ENCODE data around the gene SDHB.
"Not testable (repeated sequence)": the region's sequence is repeated elsewhere in the genome, so short reads cannot be mapped to it uniquely, and the experiment has no call there.

The SDHB gene

GRCh38 chr1:17075470-17076255, 21.8 kb upstream of the SDHB start:
- peak; percentile 42 for DNase-seq (ENCODE audit: low spot score)

GRCh38 chr1:17071794-17072193, 18.0 kb upstream of the SDHB start:
- no peak for DNase-seq (ENCODE audit: low spot score)

GRCh38 chr1:17070163-17070525, 16.3 kb upstream of the SDHB start:
- DNase-seq (ENCODE audit: low spot score): no peak

- no peak for DNase-seq (ENCODE audit: low spot score)
Observed at GRCh38 chr1:17069452-17070162, 15.8 kb upstream of the SDHB start.

- no peak for DNase-seq (ENCODE audit: low spot score)
Observed at GRCh38 chr1:17068789-17069188, 15.0 kb upstream of the SDHB start.

GRCh38 chr1:17067465-17068240, 13.8 kb upstream of the SDHB start:
- no peak for DNase-seq (ENCODE audit: low spot score)

GRCh38 chr1:17067069-17067426, 13.2 kb upstream of the SDHB start:
- no peak for DNase-seq (ENCODE audit: low spot score)

GRCh38 chr1:17066361-17067068, 12.7 kb upstream of the SDHB start:
- no peak for DNase-seq (ENCODE audit: low spot score)

- DNase-seq (ENCODE audit: low spot score): no peak
Observed at GRCh38 chr1:17065666-17066065, 11.8 kb upstream of the SDHB start.

GRCh38 chr1:17062751-17063150, 8.9 kb upstream of the SDHB start:
- not testable (repeated sequence) for DNase-seq (ENCODE audit: low spot score)

GRCh38 chr1:17061892-17062291, 8.1 kb upstream of the SDHB start:
- no peak for DNase-seq (ENCODE audit: low spot score)

- no peak for DNase-seq (ENCODE audit: low spot score)
Observed at GRCh38 chr1:17061486-17061885, 7.7 kb upstream of the SDHB start.

GRCh38 chr1:17060306-17060749, 6.5 kb upstream of the SDHB start:
- no peak for DNase-seq (ENCODE audit: low spot score)

- peak; percentile 85 for DNase-seq (ENCODE audit: low spot score)
Observed at GRCh38 chr1:17059391-17060305, 5.8 kb upstream of the SDHB start.

- DNase-seq (ENCODE audit: low spot score): no peak
Observed at GRCh38 chr1:17056551-17056950, 2.7 kb upstream of the SDHB start.

- DNase-seq (ENCODE audit: low spot score): no peak
Observed at GRCh38 chr1:17055801-17056200, 2.0 kb upstream of the SDHB start.

- no peak for DNase-seq (ENCODE audit: low spot score)
Observed at GRCh38 chr1:17053086-17053684, 647 bp downstream of the SDHB start.

- DNase-seq (ENCODE audit: low spot score): no peak
Observed at GRCh38 chr1:17052641-17053040, 1.2 kb downstream of the SDHB start.

GRCh38 chr1:17052038-17052437, 1.8 kb downstream of the SDHB start:
- no peak for DNase-seq (ENCODE audit: low spot score)

GRCh38 chr1:17047924-17048323, 5.9 kb downstream of the SDHB start:
- no peak for DNase-seq (ENCODE audit: low spot score)

GRCh38 chr1:17046334-17046657, 7.5 kb downstream of the SDHB start:
- no peak for DNase-seq (ENCODE audit: low spot score)

Data from cerebellar cortex (tissue), 1 donor.